ENCODE data around the gene TLX1. TPM values are rescaled to one million over a fixed set of nuclear protein-coding genes. Genes with fewer than 3 reads are reported as not detected.

The TLX1 gene
- total RNA-seq, 6 experiments from 2014 or later: not detected

DNA sequence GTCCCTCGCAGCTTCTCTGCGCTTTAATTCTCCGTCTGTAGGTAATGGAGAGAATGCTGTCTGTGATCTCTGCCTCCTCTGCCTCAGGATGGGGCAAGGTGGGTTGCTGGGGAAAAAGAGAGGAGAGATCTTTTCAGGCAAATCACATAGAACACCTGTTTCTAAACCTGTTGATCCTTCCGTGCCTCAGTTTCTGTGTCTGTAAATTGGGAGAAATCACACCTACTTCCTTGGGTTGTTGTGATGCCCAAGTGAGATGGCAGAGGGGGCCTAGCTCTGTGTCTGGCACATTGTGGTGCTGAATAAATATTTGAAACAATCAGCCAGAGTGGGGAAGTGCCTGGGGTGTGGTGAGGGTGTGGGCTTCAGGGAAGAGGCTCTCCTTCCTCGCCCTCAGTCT is 40.5 kb upstream of the TLX1 start:
- H3K27me3 Mint-ChIP-seq (ENCODE audit: insufficient read depth): peaks cover 54% of the 10 kb centered on the region
- TF ChIP-seq, protein P1, sequence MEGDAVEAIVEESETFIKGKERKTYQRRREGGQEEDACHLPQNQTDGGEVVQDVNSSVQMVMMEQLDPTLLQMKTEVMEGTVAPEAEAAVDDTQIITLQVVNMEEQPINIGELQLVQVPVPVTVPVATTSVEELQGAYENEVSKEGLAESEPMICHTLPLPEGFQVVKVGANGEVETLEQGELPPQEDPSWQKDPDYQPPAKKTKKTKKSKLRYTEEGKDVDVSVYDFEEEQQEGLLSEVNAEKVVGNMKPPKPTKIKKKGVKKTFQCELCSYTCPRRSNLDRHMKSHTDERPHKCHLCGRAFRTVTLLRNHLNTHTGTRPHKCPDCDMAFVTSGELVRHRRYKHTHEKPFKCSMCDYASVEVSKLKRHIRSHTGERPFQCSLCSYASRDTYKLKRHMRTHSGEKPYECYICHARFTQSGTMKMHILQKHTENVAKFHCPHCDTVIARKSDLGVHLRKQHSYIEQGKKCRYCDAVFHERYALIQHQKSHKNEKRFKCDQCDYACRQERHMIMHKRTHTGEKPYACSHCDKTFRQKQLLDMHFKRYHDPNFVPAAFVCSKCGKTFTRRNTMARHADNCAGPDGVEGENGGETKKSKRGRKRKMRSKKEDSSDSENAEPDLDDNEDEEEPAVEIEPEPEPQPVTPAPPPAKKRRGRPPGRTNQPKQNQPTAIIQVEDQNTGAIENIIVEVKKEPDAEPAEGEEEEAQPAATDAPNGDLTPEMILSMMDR (IDR thresholded peaks at IDR 0.05): no peak
- no peak overlapping the region for H3K27ac Mint-ChIP-seq
- H3K4me3 Mint-ChIP-seq: no peak overlapping the region
- no peaks in the 10 kb centered on the region for H3K9me3 Mint-ChIP-seq
- H3K36me3 Mint-ChIP-seq (ENCODE audit: low read depth): no peaks in the 10 kb centered on the region
- DNase-seq: no peak
- H3K4me1 Mint-ChIP-seq (ENCODE audit: low read depth): peaks cover 21% of the 10 kb centered on the region

DNA sequence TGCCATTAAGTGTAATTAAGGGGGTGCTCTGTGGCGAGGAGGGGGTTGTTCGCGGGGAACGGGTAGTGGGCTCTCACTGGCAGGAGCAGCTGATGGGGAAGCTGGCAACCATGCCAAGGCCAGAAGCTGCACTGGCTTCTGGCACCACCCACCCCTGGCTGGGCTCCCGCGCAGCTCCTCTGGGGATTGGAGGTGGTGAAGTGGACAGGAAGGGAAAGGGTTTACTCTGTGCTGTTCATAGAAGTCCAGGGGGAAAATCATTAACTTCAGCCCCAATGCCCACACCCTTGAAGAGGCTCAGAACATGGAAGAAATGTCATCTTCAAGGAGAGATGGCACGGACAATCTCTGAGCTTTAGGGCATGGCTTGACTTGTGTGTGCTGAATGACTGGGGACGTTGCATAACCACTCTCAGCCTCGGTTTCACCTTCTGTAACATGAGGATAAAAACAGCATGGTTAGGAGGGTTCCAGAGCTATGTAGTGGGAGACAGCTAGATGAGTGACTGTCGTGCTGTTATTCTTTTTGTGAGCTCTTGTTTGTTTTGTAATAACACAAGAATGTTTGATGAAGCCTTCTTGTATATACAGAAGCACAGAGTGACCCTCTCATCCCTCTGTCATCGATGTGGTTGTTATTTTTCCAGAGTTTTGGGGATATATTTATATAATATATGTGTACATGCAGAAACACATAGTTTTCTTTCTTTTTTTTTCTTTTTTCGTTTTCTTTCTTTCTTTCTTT is 39.4 kb upstream of the TLX1 start:
- no peaks in the 10 kb centered on the region for H3K36me3 Mint-ChIP-seq (ENCODE audit: low read depth)
- no peak overlapping the region for H3K27ac Mint-ChIP-seq
- DNase-seq: no peak
- H3K4me1 Mint-ChIP-seq (ENCODE audit: low read depth): peaks cover 21% of the 10 kb centered on the region
- TF ChIP-seq, protein P1 (IDR thresholded peaks at IDR 0.05): no peak
- no peaks in the 10 kb centered on the region for H3K9me3 Mint-ChIP-seq
- H3K27me3 Mint-ChIP-seq (ENCODE audit: insufficient read depth): peaks cover 49% of the 10 kb centered on the region
- no peak overlapping the region; the same call in 1 of the 2 replicates for H3K4me3 Mint-ChIP-seq

DNA sequence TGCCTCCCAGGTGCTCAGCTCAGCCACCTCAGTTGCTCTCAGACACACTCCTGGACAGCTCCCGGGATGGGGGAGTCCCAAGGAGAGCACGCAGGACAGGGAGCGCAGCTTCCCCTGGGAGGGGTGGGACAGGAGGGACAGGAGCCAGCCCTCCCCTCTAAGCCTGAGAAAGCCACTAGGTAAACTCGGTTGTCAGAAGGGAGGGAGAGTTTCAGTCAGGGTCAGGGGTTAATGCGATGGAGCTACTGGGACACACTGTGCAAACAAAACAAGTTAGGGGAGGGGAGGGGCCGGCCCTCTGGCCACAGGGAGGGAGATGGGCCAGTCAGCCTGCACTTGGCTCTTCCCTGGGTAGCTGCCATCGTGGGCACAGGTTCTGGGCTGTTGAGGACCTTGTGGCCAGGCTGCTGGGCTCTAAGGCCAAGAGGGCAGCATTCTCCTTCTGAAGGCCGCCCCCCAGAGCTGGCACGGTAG is 38.2 kb upstream of the TLX1 start:
- no peaks in the 10 kb centered on the region for H3K9me3 Mint-ChIP-seq
- peaks cover 21% of the 10 kb centered on the region for H3K4me1 Mint-ChIP-seq (ENCODE audit: low read depth)
- no peaks in the 10 kb centered on the region for H3K36me3 Mint-ChIP-seq (ENCODE audit: low read depth)
- H3K4me3 Mint-ChIP-seq: no peak overlapping the region
- TF ChIP-seq, protein P1 (IDR thresholded peaks at IDR 0.05): no peak
- no peak for DNase-seq
- peaks cover 45% of the 10 kb centered on the region for H3K27me3 Mint-ChIP-seq (ENCODE audit: insufficient read depth)
- no peak overlapping the region for H3K27ac Mint-ChIP-seq

DNA sequence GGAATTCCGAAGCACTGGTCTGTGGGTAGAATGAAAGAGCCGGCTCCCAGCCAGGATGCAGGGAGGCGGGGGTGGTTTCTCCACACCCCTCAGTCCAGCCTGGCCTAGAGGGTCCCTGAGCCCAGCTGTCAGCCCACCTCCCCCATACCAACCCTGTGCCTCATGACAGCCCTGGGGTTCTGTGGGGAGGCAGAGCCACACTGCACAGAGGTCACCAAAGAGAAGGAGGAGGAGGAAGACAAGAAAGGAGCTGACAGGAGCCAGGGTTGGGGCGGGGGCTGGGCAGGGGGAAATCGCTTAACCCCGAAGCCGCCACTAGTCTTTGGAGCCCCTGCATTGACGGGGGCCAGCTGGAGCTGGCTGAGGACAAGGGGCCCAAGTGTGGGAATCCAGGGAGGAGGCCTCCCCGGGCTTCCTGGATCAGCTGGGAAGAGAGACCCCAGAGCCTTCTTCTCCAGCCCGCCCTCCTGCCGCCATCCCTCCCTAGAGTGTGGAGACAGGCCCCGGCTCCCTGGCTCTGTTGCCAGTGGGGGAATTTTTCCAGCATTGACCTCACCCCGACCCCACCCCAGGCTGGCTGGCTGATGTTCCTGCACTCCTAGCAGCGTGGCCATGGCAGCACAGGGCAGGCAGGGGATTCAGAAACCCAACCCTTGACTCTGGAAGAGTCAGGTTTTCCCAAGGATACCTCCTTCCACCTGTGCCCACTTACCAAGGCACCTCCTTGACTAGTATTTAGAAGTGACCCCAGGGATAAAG is 36.8 kb upstream of the TLX1 start:
- H3K27ac Mint-ChIP-seq: no peak overlapping the region
- no peak for DNase-seq

DNA sequence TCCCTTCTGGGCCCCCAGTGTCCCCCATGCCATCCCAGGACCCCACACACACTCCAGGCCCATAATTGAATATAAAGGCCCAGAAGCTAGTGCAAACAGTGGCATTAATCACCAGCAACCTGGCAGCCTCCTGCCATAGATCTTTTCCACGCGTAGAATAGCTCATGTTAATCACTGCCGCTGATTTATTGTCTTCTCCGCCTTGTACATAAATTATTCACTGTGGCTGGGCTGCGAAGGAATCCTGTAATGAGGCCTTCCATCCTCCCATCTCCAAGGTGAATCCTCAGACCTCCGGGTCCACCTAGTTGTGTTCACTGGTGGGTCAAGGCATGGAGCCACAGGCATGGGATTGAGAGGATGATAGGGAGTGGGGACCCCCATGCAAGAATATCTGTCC is 36.1 kb upstream of the TLX1 start:
- Mint-ChIP-seq H3K4me1 (ENCODE audit: low read depth) (peaks cover 21% of the 10 kb centered on the region), H3K4me3 (no peak overlapping the region), H3K27ac (no peak overlapping the region), H3K36me3 (ENCODE audit: low read depth) (no peaks in the 10 kb centered on the region), H3K9me3 (no peaks in the 10 kb centered on the region), H3K27me3 (ENCODE audit: insufficient read depth) (peaks cover 46% of the 10 kb centered on the region)
- TF ChIP-seq, protein P1 (IDR thresholded peaks at IDR 0.05): no peak
- no peak for DNase-seq

More for the DNA sequence above, 36.8 kb upstream of the TLX1 start:
- Mint-ChIP-seq H3K4me1 (ENCODE audit: low read depth) (peaks cover 21% of the 10 kb centered on the region), H3K4me3 (no peak overlapping the region), H3K27me3 (ENCODE audit: insufficient read depth) (peaks cover 41% of the 10 kb centered on the region), H3K9me3 (no peaks in the 10 kb centered on the region), H3K36me3 (ENCODE audit: low read depth) (no peaks in the 10 kb centered on the region)
- TF ChIP-seq, protein P1 (IDR thresholded peaks at IDR 0.05): no peak

Data from HFFc6 (cell line).